Activated naive CD8-positive, alpha-beta T cell treated with anti-CD3 and anti-CD28 coated beads, Interleukin-2, amount 50 U/mL, for 16 hours (primary cell): Measurements from ENCODE around the gene ZNF280B.
"Not testable (repeated sequence)": the region's sequence is repeated elsewhere in the genome, so short reads cannot be mapped to it uniquely, and the experiment has no call there.

Source experiments
- DNase-seq: peaks from one replicate; pipeline ENCODE4 v3.0.0-alpha.2; 2020; ENCODE audit warnings: low read depth, low spot score

The ZNF280B gene

GRCh38 chr22:22507743-22508273 lies 734 bp downstream of the ZNF280B start:
- DNase-seq, result no peak

- no peak for DNase-seq
Observed at GRCh38 chr22:22506736-22507135, 1.8 kb downstream of the ZNF280B start.

GRCh38 chr22:22498267-22498666 lies 10.3 kb downstream of the ZNF280B start:
- DNase-seq, result no peak

GRCh38 chr22:22491589-22491988 lies 17.0 kb downstream of the ZNF280B start:
- not testable (repeated sequence) for DNase-seq

- DNase-seq, result no peak
Observed at GRCh38 chr22:22488736-22489135, 19.8 kb downstream of the ZNF280B start.

GRCh38 chr22:22487869-22488597 lies 20.5 kb downstream of the ZNF280B start:
- DNase-seq, result no peak

GRCh38 chr22:22487059-22487458 lies 21.5 kb downstream of the ZNF280B start:
- DNase-seq, result no peak

GRCh38 chr22:22486132-22486899 lies 22.2 kb downstream of the ZNF280B start:
- no peak for DNase-seq

- DNase-seq, result no peak
Observed at GRCh38 chr22:22485524-22485923, 23.0 kb downstream of the ZNF280B start.

GRCh38 chr22:22484023-22484422 lies 24.5 kb downstream of the ZNF280B start:
- DNase-seq, result no peak

- DNase-seq, result no peak
Observed at GRCh38 chr22:22480940-22481339, 27.6 kb downstream of the ZNF280B start.

- DNase-seq, result no peak
Observed at GRCh38 chr22:22479999-22480532, 28.5 kb downstream of the ZNF280B start.

- no peak for DNase-seq
Observed at GRCh38 chr22:22479116-22479515, 29.4 kb downstream of the ZNF280B start.

- no peak for DNase-seq
Observed at GRCh38 chr22:22478470-22478869, 30.1 kb downstream of the ZNF280B start.

GRCh38 chr22:22474733-22475132 lies 33.8 kb downstream of the ZNF280B start:
- no peak for DNase-seq

GRCh38 chr22:22471104-22471503 lies 37.4 kb downstream of the ZNF280B start:
- DNase-seq, result not testable (repeated sequence)

GRCh38 chr22:22469527-22469926 lies 39.0 kb downstream of the ZNF280B start:
- DNase-seq, result no peak

- not testable (repeated sequence) for DNase-seq
Observed at GRCh38 chr22:22468794-22469469, 39.6 kb downstream of the ZNF280B start.

GRCh38 chr22:22467112-22467511 lies 41.4 kb downstream of the ZNF280B start:
- DNase-seq, result no peak

- no peak for DNase-seq
Observed at GRCh38 chr22:22465782-22466181, 42.8 kb downstream of the ZNF280B start.

GRCh38 chr22:22465094-22465602 lies 43.4 kb downstream of the ZNF280B start:
- no peak for DNase-seq
